Activated CD8-positive, alpha-beta T cell treated with anti-CD3 and anti-CD28 coated beads for 36 hours (primary cell): ENCODE data around the gene MACROH2A1. TPM values are rescaled to one million over a fixed set of nuclear protein-coding genes. Genes with fewer than 3 reads are reported as not detected.

ENCODE experiments used
- ATAC-seq: fragments of 200-7000 bp; cut with Tn5 transposase; one replicate; pipeline ENCODE4 v1.10.0; 2021; ENCODE audit warnings: mild to moderate bottlenecking, moderate library complexity
- CTCF ChIA-PET: fragments of 350-600 bp; sonication (Branson Sonifier 250); formaldehyde crosslinking; loops from one replicate; lab custom pipeline; 2021; ENCODE audit warnings: antibody characterized with exemption; lab: Charles Lee
- POLR2A ChIA-PET: fragments of 350-600 bp; sonication (Branson Sonifier 250); formaldehyde crosslinking; loops from one replicate; lab custom pipeline; 2021; ENCODE audit warnings: antibody characterized with exemption; lab: Charles Lee
- DNase-seq: peaks from one replicate; pipeline ENCODE4 v3.0.0-alpha.2; 2020
- H3K27ac Mint-ChIP-seq: one replicate; pipeline ENCODE4 v1.8.0; 2021; ENCODE audit warnings: mild to moderate bottlenecking, mixed read lengths
- H3K27me3 Mint-ChIP-seq: one replicate; pipeline ENCODE4 v1.8.0; 2021; ENCODE audit warnings: mixed read lengths
- H3K36me3 Mint-ChIP-seq: one replicate; pipeline ENCODE4 v1.8.0; 2021; ENCODE audit warnings: low read depth, mixed read lengths
- H3K4me1 Mint-ChIP-seq: one replicate; pipeline ENCODE4 v1.8.0; 2021; ENCODE audit warnings: low read depth, mixed read lengths
- H3K4me3 Mint-ChIP-seq: one replicate; pipeline ENCODE4 v1.8.0; 2021; ENCODE audit warnings: mild to moderate bottlenecking, moderate library complexity, mixed read lengths
- H3K9me3 Mint-ChIP-seq: one replicate; pipeline ENCODE4 v1.8.0; 2021; ENCODE audit warnings: mixed read lengths
- intact Hi-C: fragments of 100-400 bp; cut with micrococcal nuclease; formaldehyde crosslinking; loops from one replicate; pipeline ENCODE4 v1.10.0; 2022
- total RNA-seq, 2 experiments: library from RNA; stranded (reverse); gene quantifications; one replicate each; pipeline ENCODE4 v1.2.3, GENCODE V29; 2021
- TF ChIP-seq, protein P1 (sequence below): fragments of 200-600 bp; IDR thresholded peaks from one replicate; pipeline ENCODE4 v1.8.0; 2022; ENCODE audit warnings: antibody characterized with exemption, mild to moderate bottlenecking

MACROH2A1 gene
- total RNA-seq, 2 experiments from 2014 or later = 170 to 179 TPM

DNA sequence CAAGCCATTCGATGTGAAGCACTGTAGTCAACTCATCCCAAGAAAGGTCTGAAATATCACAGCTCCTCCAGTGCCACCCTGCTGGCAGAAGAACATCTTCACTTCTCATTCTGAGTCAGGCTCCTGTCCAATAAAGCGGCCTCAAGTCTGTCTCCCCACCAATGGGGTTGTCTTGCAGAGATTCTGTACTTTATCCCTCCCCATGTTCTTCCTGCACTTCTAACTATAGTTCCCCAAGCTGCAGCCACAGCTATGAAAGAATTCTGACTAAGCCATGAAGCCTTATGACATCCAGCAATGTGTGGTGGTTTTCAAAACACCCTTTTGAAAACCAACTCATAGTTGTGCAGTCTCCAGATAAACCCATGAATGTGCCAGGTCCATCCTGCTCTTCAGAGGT lies 6.8 kb downstream of the MACROH2A1 start:
- H3K27ac Mint-ChIP-seq = no peak overlapping the region
- DNase-seq (no peak), ATAC-seq (peak; percentile 42)
- no peak overlapping the region for H3K4me3 Mint-ChIP-seq
- intact Hi-C loops = no loop called here
- peaks cover 45% of the 10 kb centered on the region for H3K36me3 Mint-ChIP-seq
- ChIA-PET CTCF (interaction anchor here (1.5 kb wide), 1 partner anchor 34 kb away, joined by 5 read pairs; no protein-coding TSS in a partner anchor), POLR2A (no interaction called here)
- no peaks in the 10 kb centered on the region for H3K9me3 Mint-ChIP-seq
- H3K27me3 Mint-ChIP-seq = no peaks in the 10 kb centered on the region
- TF ChIP-seq, protein P1, sequence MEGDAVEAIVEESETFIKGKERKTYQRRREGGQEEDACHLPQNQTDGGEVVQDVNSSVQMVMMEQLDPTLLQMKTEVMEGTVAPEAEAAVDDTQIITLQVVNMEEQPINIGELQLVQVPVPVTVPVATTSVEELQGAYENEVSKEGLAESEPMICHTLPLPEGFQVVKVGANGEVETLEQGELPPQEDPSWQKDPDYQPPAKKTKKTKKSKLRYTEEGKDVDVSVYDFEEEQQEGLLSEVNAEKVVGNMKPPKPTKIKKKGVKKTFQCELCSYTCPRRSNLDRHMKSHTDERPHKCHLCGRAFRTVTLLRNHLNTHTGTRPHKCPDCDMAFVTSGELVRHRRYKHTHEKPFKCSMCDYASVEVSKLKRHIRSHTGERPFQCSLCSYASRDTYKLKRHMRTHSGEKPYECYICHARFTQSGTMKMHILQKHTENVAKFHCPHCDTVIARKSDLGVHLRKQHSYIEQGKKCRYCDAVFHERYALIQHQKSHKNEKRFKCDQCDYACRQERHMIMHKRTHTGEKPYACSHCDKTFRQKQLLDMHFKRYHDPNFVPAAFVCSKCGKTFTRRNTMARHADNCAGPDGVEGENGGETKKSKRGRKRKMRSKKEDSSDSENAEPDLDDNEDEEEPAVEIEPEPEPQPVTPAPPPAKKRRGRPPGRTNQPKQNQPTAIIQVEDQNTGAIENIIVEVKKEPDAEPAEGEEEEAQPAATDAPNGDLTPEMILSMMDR = no peak
- peaks cover 84% of the 10 kb centered on the region for H3K4me1 Mint-ChIP-seq

DNA sequence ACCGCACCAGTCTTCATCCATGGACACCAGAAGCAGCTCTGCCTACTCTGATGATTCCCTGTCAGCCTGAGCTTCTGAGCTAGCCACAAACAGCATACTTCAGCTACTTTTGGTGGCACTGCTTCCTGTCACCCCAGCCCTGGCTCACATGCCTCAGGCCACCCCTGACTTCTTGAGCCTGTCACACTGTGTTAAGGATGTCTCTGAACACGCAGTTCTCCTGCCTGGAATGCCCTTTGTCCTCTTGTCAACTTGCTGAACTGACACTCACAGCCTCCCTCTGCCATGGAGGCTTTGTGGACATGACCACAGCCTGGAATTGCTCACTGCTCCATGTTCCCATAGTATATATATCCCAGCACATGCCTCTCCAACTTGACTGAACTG lies 7.2 kb downstream of the MACROH2A1 start:
- ATAC-seq (no peak), DNase-seq (no peak)
- CTCF ChIA-PET = interaction anchor here (0.9 to 1.5 kb wide), 2 partner anchors 10 to 34 kb away, joined by 3 to 5 read pairs; no protein-coding TSS in a partner anchor
- no peak overlapping the region for H3K27ac Mint-ChIP-seq
- TF ChIP-seq, protein P1 = no peak
- H3K36me3 Mint-ChIP-seq = peaks cover 48% of the 10 kb centered on the region
- peaks cover 84% of the 10 kb centered on the region for H3K4me1 Mint-ChIP-seq
- POLR2A ChIA-PET = no interaction called here
- H3K9me3 Mint-ChIP-seq = no peaks in the 10 kb centered on the region
- H3K27me3 Mint-ChIP-seq = no peaks in the 10 kb centered on the region
- intact Hi-C loops = no loop called here
- no peak overlapping the region for H3K4me3 Mint-ChIP-seq

DNA sequence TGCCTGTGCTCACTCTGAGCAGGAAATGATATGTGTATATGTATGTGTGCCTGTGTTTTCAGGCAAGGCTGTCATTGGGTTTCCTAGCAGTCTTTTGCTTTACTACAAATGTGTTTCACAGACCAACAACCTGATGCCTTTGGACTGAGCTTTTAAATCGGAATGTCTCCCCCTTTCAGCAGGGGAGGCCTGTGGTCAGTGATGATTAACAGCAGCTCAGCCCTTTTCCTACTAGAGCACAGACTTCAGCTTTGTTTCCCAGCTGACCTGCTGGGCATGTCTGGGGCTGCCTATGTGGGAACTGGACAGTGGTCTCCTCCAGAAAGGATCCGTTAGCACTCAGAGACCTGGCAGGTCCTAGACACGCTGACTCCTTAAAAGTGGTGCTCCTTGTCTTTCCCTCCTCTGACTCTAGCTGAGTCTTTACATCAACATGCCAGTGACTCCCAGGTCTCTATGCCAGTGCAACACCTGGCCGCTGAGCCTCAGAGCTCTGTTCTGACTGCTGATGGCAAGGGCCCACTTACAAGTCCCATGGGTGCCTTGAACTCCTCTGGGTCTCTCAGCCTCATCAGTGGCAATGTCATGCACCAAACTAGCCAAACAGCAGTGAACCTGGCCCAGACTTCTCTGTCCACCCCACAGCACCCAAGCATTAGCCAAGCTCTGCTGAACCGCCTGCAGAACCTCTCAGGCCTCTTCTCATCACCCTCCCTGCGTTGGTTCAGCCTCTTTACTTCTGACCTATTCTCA lies 7.7 kb downstream of the MACROH2A1 start:
- intact Hi-C loops = no loop called here
- DNase-seq (no peak), ATAC-seq (no peak)
- TF ChIP-seq, protein P1 = no peak
- no peak overlapping the region for H3K27ac Mint-ChIP-seq
- H3K4me1 Mint-ChIP-seq = peaks cover 83% of the 10 kb centered on the region
- no peaks in the 10 kb centered on the region for H3K9me3 Mint-ChIP-seq
- peaks cover 54% of the 10 kb centered on the region for H3K36me3 Mint-ChIP-seq
- no peaks in the 10 kb centered on the region for H3K27me3 Mint-ChIP-seq
- no peak overlapping the region for H3K4me3 Mint-ChIP-seq
- ChIA-PET CTCF (interaction anchor here (0.9 to 1.5 kb wide), 2 partner anchors 10 to 35 kb away, joined by 3 to 5 read pairs; no protein-coding TSS in a partner anchor), POLR2A (no interaction called here)

DNA sequence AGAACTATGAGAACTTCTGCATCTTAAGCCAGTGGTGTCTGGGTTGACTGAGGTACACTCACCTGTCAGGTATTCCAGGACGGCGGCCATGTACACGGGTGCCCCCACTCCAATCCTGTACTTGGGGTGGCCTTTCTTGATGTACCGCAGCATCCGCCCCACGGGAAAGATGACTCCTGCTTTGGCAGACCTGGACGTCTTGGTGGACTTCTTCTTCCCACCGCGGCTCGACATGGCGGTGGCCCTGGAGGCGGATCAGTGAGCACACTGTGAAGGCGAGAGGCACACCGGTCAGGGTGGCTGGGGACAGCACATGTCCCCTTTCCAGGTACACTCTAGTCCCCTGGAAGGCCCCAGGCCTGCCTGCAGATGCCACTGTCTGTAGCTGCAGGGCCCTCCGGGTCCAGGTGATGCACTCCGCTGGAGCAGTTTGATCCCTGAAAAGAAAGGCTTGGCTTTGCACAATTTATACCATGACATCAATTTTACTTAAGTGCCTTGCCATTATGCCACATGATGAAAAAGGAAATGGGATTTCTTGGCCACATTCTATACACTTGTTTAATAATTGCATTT lies 10.1 kb downstream of the MACROH2A1 start:
- Mint-ChIP-seq H3K27ac (no peak overlapping the region), H3K9me3 (no peaks in the 10 kb centered on the region), H3K4me1 (peaks cover 64% of the 10 kb centered on the region), H3K27me3 (no peaks in the 10 kb centered on the region), H3K4me3 (no peak overlapping the region), H3K36me3 (peaks cover 57% of the 10 kb centered on the region)
- POLR2A ChIA-PET = interaction anchor here (1.6 kb wide), 1 partner anchor 10 kb away, joined by 4 read pairs; the partner anchor contains the start of gene MACROH2A1
- CTCF ChIA-PET = interaction anchor here (0.7 to 0.9 kb wide), 2 partner anchors 15 to 37 kb away, joined by 3 read pairs; no protein-coding TSS in a partner anchor
- intact Hi-C loops = no loop called here
- DNase-seq (no peak), ATAC-seq (no peak)
- TF ChIP-seq, protein P1 = no peak

DNA sequence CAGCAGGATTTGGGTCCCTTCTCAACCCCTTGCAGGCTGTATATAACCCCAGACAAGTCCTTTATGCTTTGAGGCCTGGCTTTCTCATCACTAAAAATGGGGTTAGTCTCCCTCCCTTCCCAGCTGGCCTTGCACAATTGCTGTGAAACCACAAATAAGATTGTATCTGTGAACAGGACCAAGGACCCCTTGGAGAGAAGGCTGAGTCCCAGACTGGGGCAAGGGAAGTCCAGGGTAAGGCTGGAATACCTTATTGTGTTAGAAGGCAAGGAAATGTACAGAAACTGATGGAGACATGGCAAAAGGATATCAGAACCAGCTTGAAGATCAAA lies 11.4 kb downstream of the MACROH2A1 start:
- H3K36me3 Mint-ChIP-seq = peaks cover 57% of the 10 kb centered on the region
- DNase-seq (no peak), ATAC-seq (no peak)
- ChIA-PET POLR2A (interaction anchor here (1.2 to 1.6 kb wide), 2 partner anchors 8 to 11 kb away, joined by 4 to 5 read pairs; no protein-coding TSS in a partner anchor), CTCF (no interaction called here)
- H3K4me3 Mint-ChIP-seq = no peak overlapping the region
- TF ChIP-seq, protein P1 = no peak
- no peaks in the 10 kb centered on the region for H3K9me3 Mint-ChIP-seq
- H3K4me1 Mint-ChIP-seq = peaks cover 54% of the 10 kb centered on the region
- intact Hi-C loops = no loop called here
- H3K27me3 Mint-ChIP-seq = no peaks in the 10 kb centered on the region
- no peak overlapping the region for H3K27ac Mint-ChIP-seq
